Pancreas (tissue), 10 donors: Measurements from ENCODE around the gene SNCG. TPM values are rescaled to one million over a fixed set of nuclear protein-coding genes. Genes with fewer than 3 reads are reported as not detected.

ENCODE experiments used
- ATAC-seq, 4 donors: fragments of 200-7000 bp; cut with Tn5 transposase; one replicate each; pipeline versions ENCODE4 v1.8.0 to v1.9.1; 2020; ENCODE audit warnings: mild to moderate bottlenecking in 4 of 4, moderate library complexity in 4 of 4
- DNase-seq, 6 donors: peaks; one replicate each; pipeline ENCODE4 v3.0.0-alpha.2; 2020
- FAIRE-seq: peaks from 2 replicates; lab custom pipeline; 2012; peaks lifted over from hg19 to GRCh38; lab: Jason Lieb, UNC
- H3K27ac ChIP-seq, 4 donors: fragments of 200-600 bp; sonication (generic); 1 replicate in 3 of 4; 2 replicates in 1 of 4; pipeline versions ENCODE4 v1.5.0 to v1.8.0; 2020
- H3K27me3 ChIP-seq, 4 donors: fragments of 200-600 bp; one replicate each; pipeline ENCODE4 v1.8.0; 2021
- H3K36me3 ChIP-seq, 3 donors: fragments of 200-600 bp; sonication (generic) in 1 of 3; one replicate each; pipeline versions ENCODE4 v1.5.0 to v1.8.0; 2020 to 2021
- H3K4me1 ChIP-seq, 3 donors: fragments of 200-600 bp; one replicate each; pipeline ENCODE4 v1.8.0; 2021
- H3K4me3 ChIP-seq, 4 donors: fragments of 200-600 bp; sonication (generic) in 2 of 4; one replicate each; pipeline versions ENCODE4 v1.5.0 to v1.8.0; 2020 to 2021
- H3K9me3 ChIP-seq, 4 donors: fragments of 200-600 bp; one replicate each; pipeline ENCODE4 v1.8.0; 2021
- CTCF ChIP-seq, 4 donors: fragments of 200-600 bp; sonication (generic) in 3 of 4; IDR thresholded peaks; one replicate each; pipeline versions ENCODE4 v1.5.0 to v1.8.0; 2021; ENCODE audit warnings: antibody characterized with exemption in 4 of 4
- WGBS, 2 donors: extraction: QIAGEN DNeasy Blood & Tissue Kit; methylation state at CpG; one replicate each; pipeline ENCODE4 v1.1.7; 2013; 5-methylcytosine and 5-hydroxymethylcytosine counted together
- intact Hi-C, 3 donors: fragments of 100-400 bp; cut with DNase I; formaldehyde crosslinking; loops; one replicate each; pipeline versions ENCODE4 v1.11.1 to v1.14.2; 2022
- polyA plus RNA-seq, 2 donors: library from polyadenylated mRNA; stranded (reverse); fragments of 200-250 nt; gene quantifications; one replicate each; pipeline ENCODE4 v1.2.3, GENCODE V29; 2013
- total RNA-seq, 6 donors: library from RNA; stranded (reverse); fragmentation: NEBNext Ultra II Directional in 4 of 6; extraction: Animal tissue kit (Norgen Biotek cat#: 25700) in 4 of 6; gene quantifications; one replicate each; pipeline versions ENCODE4 v1.2.1 to v1.2.4, GENCODE V29; 2021 to 2023
- donor health status: healthy with polysubstance abuse.
- donor health status: DM: no; HTN: no; CAD: no; lungs with moderate emphysema.
- donor health status: DM: no; HTN: no; CAD: no.
- donor health status: control.
- donor health status: control.
- donor health status: Bipolar disorder and iron deficiency.
- donor health status: DM: yes; HTN: yes; CAD: no.
- donor health status: DM: no; HTN: no; CAD: no.
- donor health status: DM: no; HTN: no; CAD: no.
- donor health status: DM: yes; HTN: yes; CAD: no.

Gene SNCG
- total and polyA plus RNA-seq, 8 donors: 1.2 to 20.3 (median 2.2) TPM

- FAIRE-seq (no peak), DNase-seq (peak; percentile 53 to 87 (median 74)), ATAC-seq (peak; percentile 14 to 40 (median 20))
- no peaks in the 10 kb centered on the region for H3K36me3 ChIP-seq
- peak overlapping the region; percentile 89 to 98 (median 90) for H3K27ac ChIP-seq
- intact Hi-C loops: no loop called here
- H3K4me1 ChIP-seq: peaks cover 5 to 9% (median 7%) of the 10 kb centered on the region in 3 donors
- TF ChIP-seq CTCF (IDR thresholded peaks at IDR 0.05): no peak
- WGBS, 2 donors: 21 to 33% methylated on average over 29 to 30 of the region's 30 CpGs
- H3K27me3 ChIP-seq: no peaks in the 10 kb centered on the region
- H3K4me3 ChIP-seq: peak overlapping the region; percentile 46 to 66 (median 52)
- H3K9me3 ChIP-seq: no peaks in the 10 kb centered on the region
Observed at GRCh38 chr10:86970162-86970981, 12.0 kb downstream of the SNCG start.

DNA sequence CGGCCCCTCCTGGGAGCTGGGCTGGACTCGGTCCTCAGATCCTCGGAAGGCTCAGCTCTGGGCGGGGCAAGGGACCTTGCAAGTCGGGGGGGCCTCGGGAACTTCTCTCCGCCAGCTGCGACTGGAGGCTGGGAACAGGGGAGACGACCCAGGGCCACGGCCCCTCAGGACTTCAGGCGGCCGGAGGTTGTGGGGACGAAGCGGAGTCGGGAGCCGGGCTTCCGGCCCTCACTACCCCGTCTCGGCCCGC lies 12.5 kb downstream of the SNCG start:
- H3K4me3 ChIP-seq: peak overlapping the region; percentile 46 to 66 (median 52)
- H3K27ac ChIP-seq: peak overlapping the region; percentile 89 to 98 (median 90)
- ATAC-seq (peak; percentile 29 to 46 (median 33)), DNase-seq (no peak), FAIRE-seq (no peak)
- intact Hi-C loops: no loop called here
- no peaks in the 10 kb centered on the region for H3K9me3 ChIP-seq
- peaks cover 5 to 9% (median 7%) of the 10 kb centered on the region in 3 donors for H3K4me1 ChIP-seq
- TF ChIP-seq CTCF (IDR thresholded peaks at IDR 0.05): no peak
- 4% methylated on average over 12 to 20 of the region's 20 CpGs for WGBS, 2 donors
- no peaks in the 10 kb centered on the region for H3K27me3 ChIP-seq
- no peaks in the 10 kb centered on the region for H3K36me3 ChIP-seq

- intact Hi-C loops: no loop called here
- 2% methylated on average over 51 to 66 of the region's 66 CpGs for WGBS, 2 donors
- DNase-seq: peak; percentile 89 to 98 (median 95)
Observed at GRCh38 chr10:86971232-86971991, 13.0 kb downstream of the SNCG start.

DNA sequence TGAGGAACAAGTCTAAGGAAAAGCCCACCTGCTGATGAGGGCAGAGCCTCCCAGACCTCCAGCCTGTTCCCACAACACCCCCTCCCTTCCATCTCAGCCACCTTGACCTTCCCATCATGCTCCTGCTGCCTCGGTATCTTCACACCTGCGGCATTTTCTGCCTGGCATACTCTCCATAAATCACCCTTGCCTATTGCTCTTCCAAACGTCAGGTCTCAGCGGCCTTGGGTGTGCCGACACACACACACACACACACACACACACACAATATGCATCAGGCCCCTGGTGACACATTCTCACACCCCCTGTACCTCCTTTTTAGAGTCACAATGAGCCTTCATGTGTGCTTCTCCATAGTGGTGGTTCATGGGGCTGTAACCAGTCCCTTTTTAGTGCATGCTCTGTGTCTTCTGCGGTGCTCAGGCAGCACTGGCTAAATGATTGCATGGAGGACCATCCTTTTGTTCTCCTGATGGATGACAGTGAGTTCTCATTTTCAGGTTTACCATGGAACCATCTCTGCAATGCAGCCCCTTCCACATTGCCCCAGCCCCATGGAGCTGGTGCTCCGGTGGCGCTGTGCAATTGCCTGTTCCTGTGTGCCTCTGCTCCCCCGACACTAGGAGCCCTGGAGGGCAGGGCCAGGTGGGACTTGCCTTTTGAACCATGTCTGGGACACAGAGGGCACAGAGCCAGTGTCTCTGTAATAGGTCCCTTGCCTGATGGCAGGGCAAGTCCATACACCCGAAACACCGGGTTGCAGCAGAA lies 14.4 kb downstream of the SNCG start:
- ATAC-seq (no peak), FAIRE-seq (no peak), DNase-seq (peak in 3 of 6 donors; percentile 28 to 53 (median 45))
- Histone ChIP-seq H3K9me3 (no peaks in the 10 kb centered on the region), H3K4me1 (peaks cover 4 to 7% (median 5%) of the 10 kb centered on the region in 3 donors), H3K27me3 (no peaks in the 10 kb centered on the region), H3K27ac (peak overlapping the region in 2 of 4 donors; percentile 89 to 91), H3K4me3 (no peak overlapping the region), H3K36me3 (no peaks in the 10 kb centered on the region)
- intact Hi-C loops: no loop called here
- TF ChIP-seq CTCF (IDR thresholded peaks at IDR 0.05): no peak
- WGBS, 2 donors: 81 to 85% methylated on average over 11 of the region's 11 CpGs

More at GRCh38 chr10:86971232-86971991, 13.0 kb downstream of the SNCG start:
- Histone ChIP-seq H3K36me3 (no peaks in the 10 kb centered on the region), H3K4me1 (peaks cover 5 to 8% (median 7%) of the 10 kb centered on the region in 3 donors), H3K27ac (peak overlapping the region; percentile 89 to 98 (median 90)), H3K4me3 (peak overlapping the region; percentile 46 to 66 (median 52)), H3K27me3 (no peaks in the 10 kb centered on the region), H3K9me3 (no peaks in the 10 kb centered on the region)
- FAIRE-seq: no peak
- ATAC-seq: peak; percentile 88 to 92 (median 89)
- TF ChIP-seq CTCF (IDR thresholded peaks at IDR 0.05): no peak
